IMR-90 (cell line): ENCODE measurements around the gene CRABP1. TPM values are rescaled to one million over a fixed set of nuclear protein-coding genes. Genes with fewer than 3 reads are reported as not detected.

ENCODE experiments used
- ATAC-seq: fragments of 200-7000 bp; cut with Tn5 transposase; 2 replicates; pipeline ENCODE4 v1.9.1; 2020; ENCODE audit warnings: low read depth, mild to moderate bottlenecking, moderate library complexity
- BruUV-seq: library from RNA; stranded (reverse); fragments of 400-500 nt; replicated peaks from 2 replicates; lab custom pipeline; 2021; lab: Mats Ljungman, UMichigan
- CTCF ChIA-PET: fragments of 300-600 bp; formaldehyde crosslinking; extraction: SDS; loops from one replicate; lab custom pipeline; 2021; ENCODE audit warnings: antibody characterized with exemption; lab: Yijun Ruan, JAX
- POLR2A ChIA-PET: fragments of 300-600 bp; sonication (Branson Sonifier 250); formaldehyde crosslinking; loops from one replicate; lab custom pipeline; 2022; ENCODE audit warnings: antibody characterized with exemption; ENCODE audit not compliant: unreplicated experiment; lab: Charles Lee
- DNase-seq: peaks from one replicate; pipeline ENCODE4 v3.0.0; 2013
- H2AFZ ChIP-seq: replicated peaks from 2 replicates; pipeline ENCODE3; 2013; ENCODE audit warnings: low read length, mild to moderate bottlenecking; ENCODE audit not compliant: poor library complexity
- H2AK5ac ChIP-seq: 2 replicates; pipeline ENCODE4 v1.6.1; 2013; ENCODE audit warnings: low read depth, low read length, inconsistent platforms
- H2AK9ac ChIP-seq: replicated peaks from 2 replicates; pipeline ENCODE3; 2013; ENCODE audit warnings: mild to moderate bottlenecking, low read depth, low read length, moderate library complexity; ENCODE audit not compliant: poor library complexity
- H2BK120ac ChIP-seq: 2 replicates; pipeline ENCODE4 v1.6.1; 2013; ENCODE audit warnings: low read depth, low read length, inconsistent platforms
- H2BK15ac ChIP-seq: 3 replicates; pipeline ENCODE4 v1.6.1; 2013; ENCODE audit warnings: low read depth, low read length, inconsistent platforms
- H2BK20ac ChIP-seq: 2 replicates; pipeline ENCODE4 v1.6.1; 2013; ENCODE audit warnings: low read depth, mild to moderate bottlenecking, inconsistent platforms, low read length, moderate library complexity
- H2BK5ac ChIP-seq: 2 replicates; pipeline ENCODE4 v1.6.1; 2013; ENCODE audit warnings: mild to moderate bottlenecking, low read depth, low read length, inconsistent platforms; ENCODE audit not compliant: poor library complexity, severe bottlenecking
- H3K14ac ChIP-seq: replicated peaks from 2 replicates; pipeline ENCODE4 v1.6.1; 2013; ENCODE audit warnings: low read depth, low read length, inconsistent platforms
- H3K18ac ChIP-seq: 2 replicates; pipeline ENCODE4 v1.6.1; 2013; ENCODE audit warnings: low read depth, low read length, control low read depth
- H3K23ac ChIP-seq: 2 replicates; pipeline ENCODE4 v1.6.1; 2013; ENCODE audit warnings: low read depth, low read length, inconsistent platforms
- H3K27ac ChIP-seq: 2 replicates; pipeline ENCODE4 v1.5.1; 2013; ENCODE audit warnings: mild to moderate bottlenecking, control low read depth, low read length; ENCODE audit not compliant: insufficient read depth
- H3K27me3 ChIP-seq: 2 replicates; pipeline ENCODE4 v1.6.1; 2013; ENCODE audit warnings: low read length; ENCODE audit not compliant: control insufficient read depth, insufficient read depth
- H3K36me3 ChIP-seq: 2 replicates; pipeline ENCODE4 v1.6.1; 2013; ENCODE audit warnings: low read length, mixed read lengths; ENCODE audit not compliant: control insufficient read depth, insufficient read depth
- H3K4ac ChIP-seq: 2 replicates; pipeline ENCODE4 v1.6.1; 2013; ENCODE audit warnings: low read depth, low read length, inconsistent platforms
- H3K4me1 ChIP-seq: 2 replicates; pipeline ENCODE4 v1.6.1; 2013; ENCODE audit warnings: low read length, mixed read lengths; ENCODE audit not compliant: control insufficient read depth, insufficient read depth
- H3K4me2 ChIP-seq: 2 replicates; pipeline ENCODE4 v1.6.1; 2013; ENCODE audit warnings: low read depth, mild to moderate bottlenecking, control low read depth, low read length, moderate library complexity
- H3K4me3 ChIP-seq: 2 replicates; pipeline ENCODE4 v1.5.1; 2013; ENCODE audit warnings: low read depth, mild to moderate bottlenecking, control low read depth, low read length, moderate library complexity; ENCODE audit not compliant: insufficient read depth
- H3K56ac ChIP-seq: 2 replicates; pipeline ENCODE4 v1.6.1; 2013; ENCODE audit warnings: low read length, inconsistent platforms; ENCODE audit not compliant: insufficient read depth; ENCODE audit errors: extremely low read depth
- H3K79me1 ChIP-seq, 2 experiments: 2 replicates each; pipeline ENCODE4 v1.6.1; 2013; ENCODE audit warnings: low read length in 2 of 2, inconsistent platforms in 1 of 2, low read depth in 1 of 2
- H3K9ac ChIP-seq: 2 replicates; pipeline ENCODE4 v1.6.1; 2013; ENCODE audit warnings: low read depth, low read length, control low read depth
- H3K9me1 ChIP-seq: 2 replicates; pipeline ENCODE4 v1.6.1; 2013; ENCODE audit warnings: low read length, inconsistent platforms; ENCODE audit not compliant: insufficient read depth
- H3K9me3 ChIP-seq: 2 replicates; pipeline ENCODE4 v1.6.1; 2013; ENCODE audit warnings: low read length; ENCODE audit not compliant: control insufficient read depth, insufficient read depth
- H4K20me1 ChIP-seq: 2 replicates; pipeline ENCODE4 v1.6.1; 2013; ENCODE audit warnings: low read length, inconsistent platforms; ENCODE audit not compliant: insufficient read depth
- H4K5ac ChIP-seq: 2 replicates; pipeline ENCODE4 v1.6.1; 2013; ENCODE audit warnings: mild to moderate bottlenecking, low read depth, low read length, control low read depth
- H4K8ac ChIP-seq, 2 experiments: 2 replicates each; pipeline ENCODE4 v1.6.1; 2013; ENCODE audit warnings: low read depth in 2 of 2, low read length in 2 of 2, control low read depth in 1 of 2, inconsistent platforms in 1 of 2
- H4K91ac ChIP-seq: 2 replicates; pipeline ENCODE4 v1.6.1; 2013; ENCODE audit warnings: low read depth, low read length, inconsistent platforms; ENCODE audit not compliant: insufficient read depth
- BHLHE40 ChIP-seq: fragments of 150-350 bp; IDR thresholded peaks from 2 replicates; pipeline ENCODE4 v1.6.1; 2016; ENCODE audit warnings: mild to moderate bottlenecking, low read depth, low read length
- CEBPB ChIP-seq: IDR thresholded peaks from 2 replicates; pipeline ENCODE4 v1.6.1; 2012; ENCODE audit warnings: low read depth, low read length, improper control_type of control experiment
- CHD1 ChIP-seq: IDR thresholded peaks from 2 replicates; pipeline ENCODE4 v1.6.1; 2012; ENCODE audit warnings: low read depth, low read length, improper control_type of control experiment
- CTCF ChIP-seq: conservative IDR thresholded peaks from 2 replicates; pipeline ENCODE4 v1.5.1; 2012; ENCODE audit warnings: mild to moderate bottlenecking, low read depth, low read length, improper control_type of control experiment
- ELK1 ChIP-seq: fragments of 150-350 bp; IDR thresholded peaks from 2 replicates; pipeline ENCODE4 v1.6.1; 2016; ENCODE audit warnings: low read depth, mild to moderate bottlenecking, low read length, moderate library complexity, borderline replicate concordance
- MAFK ChIP-seq: IDR thresholded peaks from 2 replicates; pipeline ENCODE4 v1.6.1; 2012; ENCODE audit warnings: low read depth, low read length, improper control_type of control experiment
- NFE2L2 ChIP-seq: fragments of 150-350 bp; IDR thresholded peaks from 2 replicates; pipeline ENCODE4 v1.6.1; 2016; ENCODE audit warnings: low read depth, mild to moderate bottlenecking, low read length
- RAD21 ChIP-seq: IDR thresholded peaks from 2 replicates; pipeline ENCODE4 v1.6.1; 2012; ENCODE audit warnings: low read length, improper control_type of control experiment
- RCOR1 ChIP-seq: IDR thresholded peaks from 2 replicates; pipeline ENCODE4 v1.6.1; 2012; ENCODE audit warnings: mild to moderate bottlenecking, low read length, improper control_type of control experiment; ENCODE audit not compliant: insufficient replicate concordance
- RFX5 ChIP-seq: IDR thresholded peaks from 2 replicates; pipeline ENCODE4 v1.8.0; 2012; ENCODE audit warnings: low read depth, mild to moderate bottlenecking, low read length, moderate library complexity
- WGBS, 2 experiments: methylation state at CpG; one replicate each; pipeline versions ENCODE4 v1.1.5 to v1.1.7; 2013; ENCODE audit warnings: missing lambda C conversion rate in 2 of 2; ENCODE audit not compliant: insufficient read length in 1 of 2; ENCODE audit errors: extremely low coverage in 2 of 2; 5-methylcytosine and 5-hydroxymethylcytosine counted together
- dilution Hi-C: fragments of 300-500 bp; cut with HindIII; formaldehyde crosslinking; loops from one replicate; pipeline ENCODE4 v1.14.3; 2018; ENCODE audit warnings: low sequenced_read_pairs; ENCODE audit not compliant: unreplicated experiment
- in situ Hi-C: fragments of 300-500 bp; cut with MboI; formaldehyde crosslinking; loops from 3 replicates; pipeline ENCODE4 v1.14.3; 2019; ENCODE audit warnings: low sequenced_read_pairs, inconsistent platforms, mixed read lengths
- intact Hi-C: fragments of 100-400 bp; cut with micrococcal nuclease; formaldehyde crosslinking; loops from 2 replicates; pipeline ENCODE4 v1.10.0; 2022
- polyA plus RNA-seq, 3 experiments: library from polyadenylated mRNA; depleted of rRNA; stranded (reverse); fragments of >200 nt; gene quantifications; 2 replicates each; pipeline ENCODE4 v1.2.3, GENCODE V29; 2012; ENCODE audit warnings: low replicate concordance in 1 of 3
- total RNA-seq: library from RNA; depleted of rRNA; stranded (reverse); fragments of >200 nt; gene quantifications from 2 replicates; pipeline ENCODE4 v1.2.3, GENCODE V29; 2012

Gene CRABP1
- total and polyA plus RNA-seq, 2 of the 4 experiments (the other 2 are of a cell fraction): not detected

- H2AK5ac ChIP-seq: no peak overlapping the region
- H4K20me1 ChIP-seq: no peaks in the 10 kb centered on the region
- TF ChIP-seq CEBPB: no peak
- TF ChIP-seq CTCF: no peak
- no peak for TF ChIP-seq NFE2L2
- TF ChIP-seq BHLHE40: no peak
- no peak for TF ChIP-seq CHD1
- TF ChIP-seq ELK1: no peak
- TF ChIP-seq RFX5: no peak
- no peak for TF ChIP-seq MAFK
- no peak for TF ChIP-seq RAD21
- no peak for TF ChIP-seq RCOR1
- no TSS peak for BruUV-seq
- no peak for ATAC-seq
- no peak overlapping the region for H3K18ac ChIP-seq
- H3K4me1 ChIP-seq: no peaks in the 10 kb centered on the region
- no peak overlapping the region for H4K91ac ChIP-seq
- no peak overlapping the region for H3K9ac ChIP-seq
- CTCF ChIA-PET: interaction anchor here (0.6 kb wide), 1 partner anchor 166 kb away, joined by 3 read pairs; no protein-coding TSS in a partner anchor
- H3K36me3 ChIP-seq: no peaks in the 10 kb centered on the region
- no peak overlapping the region for H3K23ac ChIP-seq
- WGBS, 2 experiments: 100% methylated on average over 1 of the region's 7 CpGs; no CpG with 5 or more reads in 1 of the 2 experiments
- H3K56ac ChIP-seq: no peak overlapping the region
- no peak overlapping the region for H2AFZ ChIP-seq
- no peak overlapping the region for H3K27ac ChIP-seq
- H3K27me3 ChIP-seq: peaks cover 29% of the 10 kb centered on the region
- intact Hi-C loops (no loop called here), in situ Hi-C loops (no loop called here), dilution Hi-C loops (no loop called here)
- H2BK15ac ChIP-seq: no peak overlapping the region
- DNase-seq: no peak
- H3K9me1 ChIP-seq: 0 out of 2 replicates have a peak, but pooled peaks cover 3% of the 10 kb centered on the region
- no peak overlapping the region for H2AK9ac ChIP-seq
- POLR2A ChIA-PET: no interaction called here
- no peak overlapping the region for H3K14ac ChIP-seq
- H3K4me2 ChIP-seq: no peak overlapping the region
- H4K8ac ChIP-seq: no peak overlapping the region
- no peaks in the 10 kb centered on the region for H3K79me1 ChIP-seq
- no peak overlapping the region for H2BK20ac ChIP-seq
- H4K5ac ChIP-seq: no peak overlapping the region
- H2BK120ac ChIP-seq: no peak overlapping the region
- no peaks in the 10 kb centered on the region for H3K9me3 ChIP-seq
- H2BK5ac ChIP-seq: no peak overlapping the region
- no peak overlapping the region for H3K4me3 ChIP-seq
- no peak overlapping the region for H3K4ac ChIP-seq
Observed at GRCh38 chr15:78382114-78382880, 42.1 kb downstream of the CRABP1 start.
